Glutamatergic neuron (in vitro differentiated cells): ENCODE measurements around the gene NYNRIN. TPM values are rescaled to one million over a fixed set of nuclear protein-coding genes. Genes with fewer than 3 reads are reported as not detected.

Experiments
- DNase-seq: peaks from one replicate; pipeline ENCODE4 v3.0.0; 2022
- H3K27ac Mint-ChIP-seq: one replicate; pipeline ENCODE4 v1.8.0; 2020; ENCODE audit warnings: mild to moderate bottlenecking, mixed read lengths, inconsistent platforms; ENCODE audit not compliant: unreplicated experiment
- H3K27me3 Mint-ChIP-seq: one replicate; pipeline ENCODE4 v1.8.0; 2020; ENCODE audit warnings: mild to moderate bottlenecking, moderate library complexity, mixed read lengths, inconsistent platforms; ENCODE audit not compliant: unreplicated experiment
- H3K36me3 Mint-ChIP-seq: one replicate; pipeline ENCODE4 v1.8.0; 2020; ENCODE audit warnings: mild to moderate bottlenecking, mixed read lengths, inconsistent platforms; ENCODE audit not compliant: unreplicated experiment
- H3K4me1 Mint-ChIP-seq: one replicate; pipeline ENCODE4 v1.8.0; 2020; ENCODE audit warnings: mild to moderate bottlenecking, low read depth, mixed read lengths, inconsistent platforms; ENCODE audit not compliant: unreplicated experiment
- H3K4me3 Mint-ChIP-seq: one replicate; pipeline ENCODE4 v1.8.0; 2020; ENCODE audit warnings: mild to moderate bottlenecking, mixed read lengths, inconsistent platforms; ENCODE audit not compliant: unreplicated experiment
- H3K9me3 Mint-ChIP-seq: one replicate; pipeline ENCODE4 v1.8.0; 2020; ENCODE audit warnings: mild to moderate bottlenecking, moderate library complexity, mixed read lengths, inconsistent platforms; ENCODE audit not compliant: unreplicated experiment
- total RNA-seq: library from RNA; stranded (reverse); fragmentation: NEBNext Ultra II Directional; extraction: Animal tissue kit (Norgen Biotek cat#: 25700); gene quantifications from one replicate; pipeline ENCODE4 v1.2.1, GENCODE V29; 2021; ENCODE audit not compliant: unreplicated experiment
- TF ChIP-seq, protein P1 (sequence below): fragments of 200-600 bp; sonication (generic); IDR thresholded peaks from one replicate; pipeline ENCODE4 v1.5.0; 2021; ENCODE audit not compliant: partially characterized antibody, unreplicated experiment

Gene NYNRIN
- total RNA-seq, 1 donor from 2014 or later, result 33.5 TPM

GRCh38 chr14:24403294-24403998, 4.6 kb downstream of the NYNRIN start:
- Mint-ChIP-seq H3K36me3 (no peaks in the 10 kb centered on the region), H3K4me3 (peak overlapping the region; percentile 65), H3K9me3 (peaks cover 2% of the 10 kb centered on the region), H3K4me1 (peaks cover 44% of the 10 kb centered on the region), H3K27me3 (peaks cover 5% of the 10 kb centered on the region), H3K27ac (no peak overlapping the region)
- no peak for DNase-seq
- TF ChIP-seq, protein P1, sequence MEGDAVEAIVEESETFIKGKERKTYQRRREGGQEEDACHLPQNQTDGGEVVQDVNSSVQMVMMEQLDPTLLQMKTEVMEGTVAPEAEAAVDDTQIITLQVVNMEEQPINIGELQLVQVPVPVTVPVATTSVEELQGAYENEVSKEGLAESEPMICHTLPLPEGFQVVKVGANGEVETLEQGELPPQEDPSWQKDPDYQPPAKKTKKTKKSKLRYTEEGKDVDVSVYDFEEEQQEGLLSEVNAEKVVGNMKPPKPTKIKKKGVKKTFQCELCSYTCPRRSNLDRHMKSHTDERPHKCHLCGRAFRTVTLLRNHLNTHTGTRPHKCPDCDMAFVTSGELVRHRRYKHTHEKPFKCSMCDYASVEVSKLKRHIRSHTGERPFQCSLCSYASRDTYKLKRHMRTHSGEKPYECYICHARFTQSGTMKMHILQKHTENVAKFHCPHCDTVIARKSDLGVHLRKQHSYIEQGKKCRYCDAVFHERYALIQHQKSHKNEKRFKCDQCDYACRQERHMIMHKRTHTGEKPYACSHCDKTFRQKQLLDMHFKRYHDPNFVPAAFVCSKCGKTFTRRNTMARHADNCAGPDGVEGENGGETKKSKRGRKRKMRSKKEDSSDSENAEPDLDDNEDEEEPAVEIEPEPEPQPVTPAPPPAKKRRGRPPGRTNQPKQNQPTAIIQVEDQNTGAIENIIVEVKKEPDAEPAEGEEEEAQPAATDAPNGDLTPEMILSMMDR, result no peak

DNA sequence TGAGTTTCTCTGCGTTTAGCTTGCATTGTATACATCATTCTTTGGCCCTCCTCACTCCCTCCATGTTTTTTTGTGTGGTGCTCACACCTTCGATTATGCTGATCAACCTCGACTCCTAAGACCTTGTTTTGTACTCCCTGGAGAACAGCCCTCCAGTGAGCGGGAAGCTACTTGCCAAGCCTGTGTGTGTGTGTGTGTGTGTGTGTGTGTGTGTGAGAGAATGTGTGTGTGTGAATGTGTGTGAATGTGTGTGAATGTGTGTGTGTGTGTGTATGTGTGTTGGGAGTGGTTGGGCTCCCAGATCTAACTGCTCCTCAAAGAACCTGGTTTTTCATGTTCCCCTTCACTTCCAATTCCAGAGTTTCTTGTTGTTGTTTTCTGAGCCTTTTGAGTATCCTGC, 6.0 kb downstream of the NYNRIN start:
- no peak overlapping the region for H3K27ac Mint-ChIP-seq
- H3K27me3 Mint-ChIP-seq, result peaks cover 5% of the 10 kb centered on the region
- H3K4me1 Mint-ChIP-seq, result peaks cover 44% of the 10 kb centered on the region
- H3K4me3 Mint-ChIP-seq, result no peak overlapping the region
- DNase-seq, result no peak
- no peaks in the 10 kb centered on the region for H3K36me3 Mint-ChIP-seq
- TF ChIP-seq, protein P1, result no peak
- peaks cover 2% of the 10 kb centered on the region for H3K9me3 Mint-ChIP-seq

GRCh38 chr14:24406416-24406815, 7.6 kb downstream of the NYNRIN start:
- peaks cover 38% of the 10 kb centered on the region for H3K4me1 Mint-ChIP-seq
- H3K27me3 Mint-ChIP-seq, result peaks cover 3% of the 10 kb centered on the region
- H3K9me3 Mint-ChIP-seq, result peaks cover 3% of the 10 kb centered on the region
- H3K4me3 Mint-ChIP-seq, result no peak overlapping the region
- DNase-seq, result no peak
- no peak overlapping the region for H3K27ac Mint-ChIP-seq
- H3K36me3 Mint-ChIP-seq, result no peaks in the 10 kb centered on the region
- TF ChIP-seq, protein P1, result no peak

DNA sequence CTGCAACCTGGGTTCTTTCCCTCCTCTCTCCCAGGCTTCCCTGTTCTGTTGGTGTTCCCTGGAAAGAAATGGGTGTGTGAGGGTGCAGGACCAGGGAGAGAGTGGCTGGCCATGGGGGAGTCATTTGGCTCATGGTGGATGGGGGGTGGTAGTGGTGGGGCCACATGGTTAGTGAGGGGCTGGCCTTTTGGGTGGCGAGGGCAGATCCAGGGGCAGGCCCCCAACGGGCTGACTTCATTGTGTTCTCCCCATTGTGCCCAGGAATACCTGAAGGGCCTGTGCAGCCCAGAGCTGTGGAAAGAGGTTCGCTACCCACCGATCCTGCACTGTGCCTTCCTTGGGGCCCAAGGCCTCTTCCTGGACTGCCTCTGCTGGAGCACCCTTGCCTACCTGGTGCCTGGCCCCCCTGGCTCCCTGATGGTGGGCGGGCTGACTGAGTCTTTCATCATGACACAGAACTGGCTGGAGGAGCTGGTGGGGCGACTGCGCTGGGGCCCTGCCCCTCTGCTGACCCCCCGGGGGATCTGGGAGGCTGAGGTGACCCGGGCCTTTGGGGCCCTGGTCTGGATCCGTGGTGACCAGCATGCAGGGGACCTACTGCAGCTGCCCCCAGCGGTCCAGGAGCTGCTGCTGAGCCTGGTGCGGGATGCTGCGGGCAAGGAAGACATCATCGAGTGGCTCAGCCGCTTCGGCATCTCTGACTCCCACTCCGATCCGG, 9.0 kb downstream of the NYNRIN start:
- H3K27ac Mint-ChIP-seq, result no peak overlapping the region
- no peak for DNase-seq
- H3K27me3 Mint-ChIP-seq, result peaks cover 3% of the 10 kb centered on the region
- no peak overlapping the region for H3K4me3 Mint-ChIP-seq
- no peaks in the 10 kb centered on the region for H3K36me3 Mint-ChIP-seq
- TF ChIP-seq, protein P1, result no peak
- peaks cover 29% of the 10 kb centered on the region for H3K4me1 Mint-ChIP-seq
- H3K9me3 Mint-ChIP-seq, result peaks cover 2% of the 10 kb centered on the region

- TF ChIP-seq, protein P1, result no peak
- Mint-ChIP-seq H3K4me3 (no peak overlapping the region), H3K9me3 (peaks cover 2% of the 10 kb centered on the region), H3K27ac (no peak overlapping the region), H3K27me3 (peaks cover 3% of the 10 kb centered on the region), H3K36me3 (no peaks in the 10 kb centered on the region), H3K4me1 (peaks cover 19% of the 10 kb centered on the region)
- no peak for DNase-seq
Measured at GRCh38 chr14:24408764-24409163, 10.0 kb downstream of the NYNRIN start.
